ENCODE results near the gene CISTR.
A peak's percentile ranks its signal among the peaks of the same experiment; 100 is the strongest.

The CISTR gene

GRCh38 chr12:53748072-53748840 is 3.5 kb downstream of the CISTR start:
- ATAC-seq (ENCODE audit: low read depth) (no peak), DNase-seq (ENCODE audit: low spot score) (no peak)
- TF ChIP-seq, protein P1, sequence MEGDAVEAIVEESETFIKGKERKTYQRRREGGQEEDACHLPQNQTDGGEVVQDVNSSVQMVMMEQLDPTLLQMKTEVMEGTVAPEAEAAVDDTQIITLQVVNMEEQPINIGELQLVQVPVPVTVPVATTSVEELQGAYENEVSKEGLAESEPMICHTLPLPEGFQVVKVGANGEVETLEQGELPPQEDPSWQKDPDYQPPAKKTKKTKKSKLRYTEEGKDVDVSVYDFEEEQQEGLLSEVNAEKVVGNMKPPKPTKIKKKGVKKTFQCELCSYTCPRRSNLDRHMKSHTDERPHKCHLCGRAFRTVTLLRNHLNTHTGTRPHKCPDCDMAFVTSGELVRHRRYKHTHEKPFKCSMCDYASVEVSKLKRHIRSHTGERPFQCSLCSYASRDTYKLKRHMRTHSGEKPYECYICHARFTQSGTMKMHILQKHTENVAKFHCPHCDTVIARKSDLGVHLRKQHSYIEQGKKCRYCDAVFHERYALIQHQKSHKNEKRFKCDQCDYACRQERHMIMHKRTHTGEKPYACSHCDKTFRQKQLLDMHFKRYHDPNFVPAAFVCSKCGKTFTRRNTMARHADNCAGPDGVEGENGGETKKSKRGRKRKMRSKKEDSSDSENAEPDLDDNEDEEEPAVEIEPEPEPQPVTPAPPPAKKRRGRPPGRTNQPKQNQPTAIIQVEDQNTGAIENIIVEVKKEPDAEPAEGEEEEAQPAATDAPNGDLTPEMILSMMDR (IDR thresholded peaks at IDR 0.05; ENCODE audit: poor library complexity, severe bottlenecking) = no peak
- H3K4me3 ChIP-seq (ENCODE audit: severe bottlenecking) = no peak overlapping the region
- H3K27ac ChIP-seq (ENCODE audit: poor library complexity, severe bottlenecking) = no peak overlapping the region
- H3K36me3 ChIP-seq (ENCODE audit: low read depth) = no peaks in the 10 kb centered on the region
- peaks cover 55% of the 10 kb centered on the region for H3K27me3 ChIP-seq (ENCODE audit: insufficient read depth, poor library complexity, severe bottlenecking)
- no peaks in the 10 kb centered on the region for H3K9me3 ChIP-seq (ENCODE audit: severe bottlenecking)
- no peaks in the 10 kb centered on the region for H3K4me1 ChIP-seq (ENCODE audit: insufficient read depth, poor library complexity, severe bottlenecking)

DNA sequence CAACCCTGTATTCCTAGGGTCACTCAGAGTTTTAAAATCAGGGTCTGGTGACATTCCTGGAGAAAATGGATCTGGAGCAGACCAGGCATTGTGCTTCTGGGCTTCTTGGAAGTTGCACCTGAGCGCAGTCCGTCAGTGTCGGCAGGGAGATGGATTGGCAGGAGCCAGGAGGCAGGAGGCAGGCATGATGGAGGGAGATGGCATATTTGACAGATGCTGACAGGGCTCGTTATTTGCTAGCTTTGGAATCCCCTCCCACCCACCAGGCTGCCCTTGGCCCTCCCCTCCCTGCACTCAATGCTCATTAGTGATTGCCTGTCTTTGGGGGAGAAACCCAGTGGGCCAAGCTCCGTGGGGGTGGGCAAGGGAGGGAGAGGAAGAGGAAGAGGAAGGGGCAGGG is 4.7 kb downstream of the CISTR start:
- no peaks in the 10 kb centered on the region for H3K4me1 ChIP-seq (ENCODE audit: insufficient read depth, poor library complexity, severe bottlenecking)
- no peak for ATAC-seq (ENCODE audit: low read depth)

DNA sequence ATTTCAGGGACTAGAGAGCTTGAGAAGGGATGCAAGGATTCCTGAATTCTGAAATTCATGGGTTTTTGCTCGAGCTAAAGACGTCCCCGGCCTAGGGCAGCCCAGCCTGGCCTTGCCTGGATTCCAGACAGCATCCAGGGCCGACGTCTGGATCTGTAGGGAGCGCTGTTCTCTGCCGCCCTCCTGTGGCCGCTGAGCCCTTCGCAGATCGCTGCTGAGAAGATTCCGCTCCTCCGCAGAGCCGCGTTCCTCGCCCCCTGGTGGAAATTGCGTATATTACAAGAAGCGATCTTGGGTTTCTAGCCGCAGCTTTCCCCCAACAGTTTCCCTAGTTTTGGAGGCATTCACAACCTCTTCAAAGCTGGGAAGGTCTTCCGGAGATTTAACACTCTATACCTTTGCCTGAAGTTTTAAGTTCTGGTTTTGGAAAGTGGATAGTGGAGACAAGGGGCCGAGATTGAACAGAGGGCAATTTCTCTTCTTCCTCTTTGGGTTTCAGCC is 5.1 kb downstream of the CISTR start:
- TF ChIP-seq, protein P1 (IDR thresholded peaks at IDR 0.05; ENCODE audit: poor library complexity, severe bottlenecking) = peak; percentile 99
- peak; percentile 88 for DNase-seq (ENCODE audit: low spot score)
- Histone ChIP-seq H3K36me3 (ENCODE audit: low read depth) (no peaks in the 10 kb centered on the region), H3K4me3 (ENCODE audit: severe bottlenecking) (no peak overlapping the region), H3K4me1 (ENCODE audit: insufficient read depth, poor library complexity, severe bottlenecking) (no peaks in the 10 kb centered on the region), H3K9me3 (ENCODE audit: severe bottlenecking) (no peaks in the 10 kb centered on the region), H3K27ac (ENCODE audit: poor library complexity, severe bottlenecking) (no peak overlapping the region), H3K27me3 (ENCODE audit: insufficient read depth, poor library complexity, severe bottlenecking) (peaks cover 38% of the 10 kb centered on the region)
- peak; percentile 93 for ATAC-seq (ENCODE audit: low read depth)

More for the DNA sequence above, 4.7 kb downstream of the CISTR start:
- H3K9me3 ChIP-seq (ENCODE audit: severe bottlenecking) = no peaks in the 10 kb centered on the region
- no peak overlapping the region for H3K4me3 ChIP-seq (ENCODE audit: severe bottlenecking)
- H3K36me3 ChIP-seq (ENCODE audit: low read depth) = no peaks in the 10 kb centered on the region
- no peak for DNase-seq (ENCODE audit: low spot score)
- TF ChIP-seq, protein P1 (IDR thresholded peaks at IDR 0.05; ENCODE audit: poor library complexity, severe bottlenecking) = no peak
- peaks cover 43% of the 10 kb centered on the region for H3K27me3 ChIP-seq (ENCODE audit: insufficient read depth, poor library complexity, severe bottlenecking)
- H3K27ac ChIP-seq (ENCODE audit: poor library complexity, severe bottlenecking) = no peak overlapping the region

DNA sequence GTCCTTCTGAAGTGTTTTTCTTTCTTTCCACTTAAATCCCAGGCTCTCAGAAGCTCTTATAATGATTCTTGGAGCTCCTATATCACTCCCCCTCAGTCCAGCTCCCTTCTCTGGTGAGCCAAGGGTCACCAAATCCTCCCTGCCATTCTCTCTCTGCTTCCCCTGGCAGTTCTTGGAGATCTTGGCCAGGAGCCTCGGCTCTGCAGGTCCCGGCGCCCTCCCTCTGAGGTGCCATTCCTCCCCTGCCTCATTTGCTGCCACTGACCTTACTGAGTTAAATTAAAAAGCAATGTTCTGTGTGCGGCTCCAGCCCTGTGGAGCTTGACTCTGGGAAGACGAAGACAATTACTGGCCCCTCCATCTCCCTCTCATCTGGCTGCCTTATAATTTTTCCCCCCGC is 7.0 kb downstream of the CISTR start:
- DNase-seq (ENCODE audit: low spot score) = no peak
- H3K27ac ChIP-seq (ENCODE audit: poor library complexity, severe bottlenecking) = no peak overlapping the region
- ATAC-seq (ENCODE audit: low read depth) = no peak
- peaks cover 26% of the 10 kb centered on the region for H3K27me3 ChIP-seq (ENCODE audit: insufficient read depth, poor library complexity, severe bottlenecking)
- H3K36me3 ChIP-seq (ENCODE audit: low read depth) = no peaks in the 10 kb centered on the region
- no peak overlapping the region for H3K4me3 ChIP-seq (ENCODE audit: severe bottlenecking)
- H3K9me3 ChIP-seq (ENCODE audit: severe bottlenecking) = no peaks in the 10 kb centered on the region
- TF ChIP-seq, protein P1 (IDR thresholded peaks at IDR 0.05; ENCODE audit: poor library complexity, severe bottlenecking) = no peak
- no peaks in the 10 kb centered on the region for H3K4me1 ChIP-seq (ENCODE audit: insufficient read depth, poor library complexity, severe bottlenecking)

DNA sequence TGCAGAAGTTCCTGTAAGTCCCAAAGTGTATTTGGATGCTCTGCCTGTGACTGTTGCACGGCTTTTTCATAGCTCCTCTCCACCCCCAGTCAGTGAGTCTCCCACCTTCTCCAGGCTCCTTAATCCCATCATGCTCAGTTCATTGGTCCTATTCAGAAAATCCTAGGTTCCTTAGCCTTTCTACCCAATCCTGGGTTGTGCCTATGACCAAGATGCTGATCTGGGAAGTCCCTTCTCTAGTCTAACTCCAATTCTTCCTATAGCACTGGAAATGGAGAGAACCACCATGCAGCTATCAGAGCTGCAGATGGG is 7.7 kb downstream of the CISTR start:
- H3K27ac ChIP-seq (ENCODE audit: poor library complexity, severe bottlenecking) = no peak overlapping the region
- TF ChIP-seq, protein P1 (IDR thresholded peaks at IDR 0.05; ENCODE audit: poor library complexity, severe bottlenecking) = no peak
- DNase-seq (ENCODE audit: low spot score) (no peak), ATAC-seq (ENCODE audit: low read depth) (no peak)
- H3K9me3 ChIP-seq (ENCODE audit: severe bottlenecking) = no peaks in the 10 kb centered on the region
- no peak overlapping the region for H3K4me3 ChIP-seq (ENCODE audit: severe bottlenecking)
- peaks cover 29% of the 10 kb centered on the region for H3K27me3 ChIP-seq (ENCODE audit: insufficient read depth, poor library complexity, severe bottlenecking)
- H3K4me1 ChIP-seq (ENCODE audit: insufficient read depth, poor library complexity, severe bottlenecking) = no peaks in the 10 kb centered on the region
- no peaks in the 10 kb centered on the region for H3K36me3 ChIP-seq (ENCODE audit: low read depth)
